ENCODE measurements around the gene TCERG1. TPM values are rescaled to one million over a fixed set of nuclear protein-coding genes. Genes with fewer than 3 reads are reported as not detected.

Gene TCERG1
- total and polyA plus RNA-seq, 9 of the 15 experiments (the other 6 are each of a cell fraction or from before 2014, with no cell fraction given) = 50.3 to 148 (median 119) TPM

GRCh38 chr5:146447734-146448380 is 724 bp downstream of the TCERG1 start (continued):
- no peak for TF ChIP-seq ZBTB40 (IDR thresholded peaks at IDR 0.05)
- TF ChIP-seq ZBTB40 (CRISPR knock-in tag; IDR thresholded peaks at IDR 0.05) = no peak
- TF ChIP-seq ATF1 (CRISPR knock-in tag; IDR thresholded peaks at IDR 0.05) = no peak
- TF ChIP-seq ATF1 (tag; IDR thresholded peaks at IDR 0.05) = no peak
- TF ChIP-seq PREB (CRISPR knock-in tag; IDR thresholded peaks at IDR 0.05) = no peak
- TF ChIP-seq E2F3 (CRISPR knock-in tag; IDR thresholded peaks at IDR 0.05) = no peak
- no peak; the same call in 1 of the 2 replicates for TF ChIP-seq FOXP1 (CRISPR knock-in tag; IDR thresholded peaks at IDR 0.05)
- no peak for TF ChIP-seq CHD2 (IDR thresholded peaks at IDR 0.05; ENCODE audit: low read depth, low read length)
- no peak for TF ChIP-seq HNRNPLL (IDR thresholded peaks at IDR 0.05; ENCODE audit: low read depth, low read length, poor library complexity, severe bottlenecking)
- TF ChIP-seq FOXA1 (IDR thresholded peaks at IDR 0.05; ENCODE audit: borderline replicate concordance) = no peak
- TF ChIP-seq HDAC1 (IDR thresholded peaks at IDR 0.05) = peak in 1 of 2 experiments; percentile 8; a peak in 1 of 4 replicates
- TF ChIP-seq ATF3 (IDR thresholded peaks at IDR 0.05) = peak; percentile 53
- no peak for TF ChIP-seq ATF3 (CRISPR knock-in tag; conservative IDR thresholded peaks at IDR 0.05)
- TF ChIP-seq KLF6 (CRISPR knock-in tag; IDR thresholded peaks at IDR 0.05; ENCODE audit: borderline replicate concordance) = no peak
- no peak for TF ChIP-seq ZNF445 (CRISPR knock-in tag; IDR thresholded peaks at IDR 0.05; ENCODE audit: low read depth)
- no peak for TF ChIP-seq HNRNPL (IDR thresholded peaks at IDR 0.05; ENCODE audit: low read depth, low read length)
- peak; percentile 33; the same call in 1 of the 2 replicates for TF ChIP-seq ELF4 (CRISPR knock-in tag; IDR thresholded peaks at IDR 0.05)
- no peak for TF ChIP-seq CC2D1A (IDR thresholded peaks at IDR 0.05)
- TF ChIP-seq YBX1 (IDR thresholded peaks at IDR 0.05) = no peak
- no peak; the same call in none of the 2 replicates for TF ChIP-seq GTF2E2 (tag; IDR thresholded peaks at IDR 0.05)
